Measurements from ENCODE around the gene M1AP.

GRCh38 chr2:74671479-74671878, 23.3 kb upstream of the M1AP start:
- TF ChIP-seq POLR2A (IDR thresholded peaks at IDR 0.05; ENCODE audit: low read length) (no peak), GATA1 (IDR thresholded peaks at IDR 0.05; ENCODE audit: low read depth, low read length) (no peak)
